Lower lobe of right lung (tissue), 2 donors: ENCODE data around the gene ZNF511. TPM values are rescaled to one million over a fixed set of nuclear protein-coding genes. Genes with fewer than 3 reads are reported as not detected.

Experiments used
- ATAC-seq, 2 donors: fragments of 200-7000 bp; cut with Tn5 transposase; one replicate each; pipeline ENCODE4 v1.9.1; 2020 to 2022; ENCODE audit warnings: mild to moderate bottlenecking in 2 of 2, moderate library complexity in 2 of 2
- DNase-seq: peaks from one replicate; pipeline ENCODE4 v3.0.0-alpha.2; 2020
- H3K27ac ChIP-seq: fragments of 200-600 bp; one replicate; pipeline ENCODE4 v1.8.0; 2022
- H3K27me3 ChIP-seq: fragments of 200-600 bp; one replicate; pipeline ENCODE4 v1.8.0; 2022; ENCODE audit warnings: low read depth
- H3K36me3 ChIP-seq: fragments of 200-600 bp; one replicate; pipeline ENCODE4 v1.8.0; 2022; ENCODE audit warnings: mild to moderate bottlenecking
- H3K4me1 ChIP-seq: fragments of 200-600 bp; one replicate; pipeline ENCODE4 v1.8.0; 2022
- H3K4me3 ChIP-seq: fragments of 200-600 bp; one replicate; pipeline ENCODE4 v1.8.0; 2022; ENCODE audit warnings: mild to moderate bottlenecking
- H3K9me3 ChIP-seq: fragments of 200-600 bp; one replicate; pipeline ENCODE4 v1.8.0; 2022
- intact Hi-C: fragments of 100-400 bp; cut with DNase I; formaldehyde crosslinking; loops from one replicate; pipeline ENCODE4 v1.11.0; 2022
- total RNA-seq: library from RNA; stranded (reverse); fragmentation: NEBNext Ultra II Directional; extraction: Animal tissue kit (Norgen Biotek cat#: 25700); gene quantifications from one replicate; pipeline ENCODE4 v1.2.1, GENCODE V29; 2021
- TF ChIP-seq, protein P1 (sequence below): fragments of 200-600 bp; IDR thresholded peaks from one replicate; pipeline ENCODE4 v1.8.0; 2022; ENCODE audit warnings: antibody characterized with exemption, mild to moderate bottlenecking
- donor health status: DM: no; HTN: yes; CAD: no; lungs with severe emphysema.

ZNF511 gene
- total RNA-seq, 1 donor from 2014 or later = 44.8 TPM

DNA sequence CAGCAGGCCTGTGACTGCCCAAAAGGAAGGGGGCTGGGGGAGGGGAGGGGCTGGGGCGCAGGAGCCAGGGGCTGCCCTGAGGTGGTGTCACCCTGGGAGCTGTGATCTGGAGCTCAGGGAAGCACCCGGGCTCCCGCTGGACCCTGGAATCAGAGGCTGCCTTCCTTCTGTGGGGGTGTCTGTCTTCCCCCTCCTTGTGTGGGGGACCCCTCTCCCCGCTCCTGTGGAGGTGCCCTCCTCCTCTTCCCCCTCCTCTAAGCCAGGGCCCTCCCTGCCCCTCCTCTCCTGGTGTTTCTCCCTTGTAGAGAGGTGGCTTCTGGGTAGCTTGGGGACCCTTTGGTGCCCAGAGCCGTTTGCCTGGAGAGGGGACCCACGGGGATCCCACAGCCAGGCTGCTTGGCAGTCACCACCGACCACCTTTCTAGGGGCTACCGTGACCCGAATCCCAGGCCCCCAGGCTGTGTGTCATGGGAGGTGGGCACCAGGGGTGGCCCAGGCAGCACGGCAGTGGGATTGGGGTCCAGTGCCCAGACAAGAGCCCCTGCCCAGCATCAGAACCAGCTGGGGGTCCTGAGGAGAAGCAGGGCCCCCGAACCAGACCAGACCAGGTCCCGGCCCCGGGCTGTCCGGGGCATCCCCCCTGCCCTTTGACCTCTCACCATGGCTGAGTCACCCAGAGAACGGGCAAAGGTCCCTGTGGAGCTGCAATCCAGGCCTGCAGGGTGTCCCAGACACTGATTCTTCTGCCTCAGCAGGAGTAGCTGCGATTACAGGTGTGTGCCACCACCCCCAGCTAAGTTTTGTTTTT is 39.2 kb downstream of the ZNF511 start:
- H3K4me3 ChIP-seq = no peak overlapping the region
- H3K27ac ChIP-seq = no peak overlapping the region
- DNase-seq = peak; percentile 34
- no peaks in the 10 kb centered on the region for H3K36me3 ChIP-seq
- intact Hi-C loops = no loop called here
- no peaks in the 10 kb centered on the region for H3K4me1 ChIP-seq
- peaks cover 51% of the 10 kb centered on the region for H3K27me3 ChIP-seq
- TF ChIP-seq, protein P1, sequence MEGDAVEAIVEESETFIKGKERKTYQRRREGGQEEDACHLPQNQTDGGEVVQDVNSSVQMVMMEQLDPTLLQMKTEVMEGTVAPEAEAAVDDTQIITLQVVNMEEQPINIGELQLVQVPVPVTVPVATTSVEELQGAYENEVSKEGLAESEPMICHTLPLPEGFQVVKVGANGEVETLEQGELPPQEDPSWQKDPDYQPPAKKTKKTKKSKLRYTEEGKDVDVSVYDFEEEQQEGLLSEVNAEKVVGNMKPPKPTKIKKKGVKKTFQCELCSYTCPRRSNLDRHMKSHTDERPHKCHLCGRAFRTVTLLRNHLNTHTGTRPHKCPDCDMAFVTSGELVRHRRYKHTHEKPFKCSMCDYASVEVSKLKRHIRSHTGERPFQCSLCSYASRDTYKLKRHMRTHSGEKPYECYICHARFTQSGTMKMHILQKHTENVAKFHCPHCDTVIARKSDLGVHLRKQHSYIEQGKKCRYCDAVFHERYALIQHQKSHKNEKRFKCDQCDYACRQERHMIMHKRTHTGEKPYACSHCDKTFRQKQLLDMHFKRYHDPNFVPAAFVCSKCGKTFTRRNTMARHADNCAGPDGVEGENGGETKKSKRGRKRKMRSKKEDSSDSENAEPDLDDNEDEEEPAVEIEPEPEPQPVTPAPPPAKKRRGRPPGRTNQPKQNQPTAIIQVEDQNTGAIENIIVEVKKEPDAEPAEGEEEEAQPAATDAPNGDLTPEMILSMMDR = no peak
- no peaks in the 10 kb centered on the region for H3K9me3 ChIP-seq
- no peak for ATAC-seq

DNA sequence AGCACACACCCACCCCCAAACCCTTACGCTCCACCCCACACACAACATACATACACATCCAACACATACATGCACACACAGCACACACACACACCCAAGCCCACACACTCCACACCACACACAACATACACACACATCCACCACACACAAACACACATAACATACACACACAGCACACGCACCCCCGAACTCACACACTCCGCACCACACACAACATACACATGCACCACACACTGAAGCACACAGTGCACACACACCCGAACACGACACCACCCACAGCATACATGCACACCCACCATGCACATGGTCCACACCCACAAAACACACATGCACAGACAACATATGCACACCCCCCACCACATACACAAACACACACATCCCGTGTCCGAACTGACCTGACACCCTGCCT is 40.5 kb downstream of the ZNF511 start:
- Histone ChIP-seq H3K4me3 (no peak overlapping the region), H3K4me1 (no peaks in the 10 kb centered on the region), H3K27me3 (peaks cover 44% of the 10 kb centered on the region), H3K27ac (no peak overlapping the region), H3K36me3 (no peaks in the 10 kb centered on the region), H3K9me3 (no peaks in the 10 kb centered on the region)
- DNase-seq (no peak), ATAC-seq (no peak)
- intact Hi-C loops = no loop called here
- TF ChIP-seq, protein P1 = no peak

- ATAC-seq (no peak), DNase-seq (no peak)
- Histone ChIP-seq H3K4me3 (no peak overlapping the region), H3K9me3 (no peaks in the 10 kb centered on the region), H3K4me1 (no peaks in the 10 kb centered on the region), H3K27me3 (peaks cover 42% of the 10 kb centered on the region), H3K36me3 (no peaks in the 10 kb centered on the region), H3K27ac (no peak overlapping the region)
- intact Hi-C loops = no loop called here
- TF ChIP-seq, protein P1 = no peak
Measured at GRCh38 chr10:133349577-133350011, 40.9 kb downstream of the ZNF511 start.

GRCh38 chr10:133350283-133350949 is 41.7 kb downstream of the ZNF511 start:
- ATAC-seq (no peak), DNase-seq (no peak)
- intact Hi-C loops = no loop called here
- Histone ChIP-seq H3K9me3 (no peaks in the 10 kb centered on the region), H3K27ac (no peak overlapping the region), H3K4me3 (no peak overlapping the region), H3K27me3 (peaks cover 38% of the 10 kb centered on the region), H3K36me3 (no peaks in the 10 kb centered on the region), H3K4me1 (no peaks in the 10 kb centered on the region)
- TF ChIP-seq, protein P1 = no peak

GRCh38 chr10:133350950-133351329 is 42.2 kb downstream of the ZNF511 start:
- Histone ChIP-seq H3K36me3 (no peaks in the 10 kb centered on the region), H3K27ac (no peak overlapping the region), H3K4me3 (no peak overlapping the region), H3K4me1 (peaks cover 3% of the 10 kb centered on the region), H3K9me3 (no peaks in the 10 kb centered on the region), H3K27me3 (peaks cover 38% of the 10 kb centered on the region)
- intact Hi-C loops = no loop called here
- TF ChIP-seq, protein P1 = no peak
- ATAC-seq (no peak), DNase-seq (peak; percentile 32)
